MG63 (cell line): ENCODE measurements around the gene WSCD2. TPM values are rescaled to one million over a fixed set of nuclear protein-coding genes. Genes with fewer than 3 reads are reported as not detected.

Source experiments
- DNase-seq: peaks from one replicate; pipeline ENCODE4 v3.0.0-alpha.2; 2020
- H3K27me3 ChIP-seq: fragments of 250-450 bp; sonication (Bioruptor Pico); 2 replicates; pipeline ENCODE4 v1.5.1; 2020; ENCODE audit warnings: mild to moderate bottlenecking, moderate library complexity
- H3K36me3 ChIP-seq: fragments of 250-450 bp; sonication (Bioruptor Pico); 2 replicates; pipeline ENCODE4 v1.5.1; 2020; ENCODE audit warnings: mild to moderate bottlenecking, moderate library complexity
- H3K4me3 ChIP-seq: fragments of 250-450 bp; sonication (Bioruptor Pico); 2 replicates; pipeline ENCODE4 v1.5.1; 2020; ENCODE audit warnings: mild to moderate bottlenecking, moderate library complexity
- H3K9me3 ChIP-seq: fragments of 250-450 bp; sonication (Bioruptor Pico); 2 replicates; pipeline ENCODE4 v1.5.1; 2020; ENCODE audit warnings: mild to moderate bottlenecking, moderate library complexity
- total RNA-seq: library from RNA; depleted of rRNA; stranded (reverse); fragments of >200 nt; shearing (Covaris generic); gene quantifications from 2 replicates; pipeline ENCODE4 v1.2.3, GENCODE V29; 2014; ENCODE audit warnings: low replicate concordance

The WSCD2 gene
- total RNA-seq, 1 experiment from 2014 or later = not detected

DNA sequence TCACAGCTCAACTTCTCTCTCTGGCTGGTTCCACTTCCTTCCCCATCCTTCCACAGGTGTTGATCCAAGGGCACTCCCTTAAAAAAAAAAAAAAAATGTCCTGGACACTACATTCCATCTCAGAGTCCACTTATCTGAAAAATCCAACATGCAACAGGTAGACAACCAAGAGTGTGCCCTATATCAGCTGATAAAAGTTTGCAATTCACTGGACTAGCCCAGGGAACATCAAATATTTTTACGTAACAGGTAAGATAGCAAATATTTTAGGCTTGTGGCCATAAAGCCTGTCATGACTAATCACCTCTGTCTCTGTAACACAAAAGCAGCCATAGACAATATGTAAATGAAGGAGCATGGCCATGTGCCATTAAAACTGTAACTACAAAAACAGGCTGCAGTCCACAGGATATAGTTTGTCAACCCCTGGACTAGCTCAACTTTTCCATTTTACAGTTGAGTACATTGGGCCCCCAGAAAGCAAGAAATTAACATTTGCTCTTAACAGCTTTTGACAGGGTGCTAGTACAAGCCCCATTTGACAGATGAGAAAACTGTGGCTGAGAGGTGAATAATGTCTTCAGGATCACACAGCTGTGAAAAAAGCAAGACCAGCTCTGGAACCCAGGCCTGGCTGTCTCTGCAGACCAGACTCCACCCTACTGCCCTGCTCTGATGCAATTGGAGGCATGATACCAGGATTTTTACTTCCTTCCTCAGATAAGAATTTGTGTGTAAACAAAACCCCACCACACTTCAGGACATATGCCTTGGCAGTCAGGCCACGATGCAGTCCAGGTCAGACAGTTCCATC, 141.2 kb downstream of the WSCD2 start:
- no peak for DNase-seq
- Histone ChIP-seq H3K36me3 (no peaks in the 10 kb centered on the region), H3K27me3 (no peaks in the 10 kb centered on the region), H3K4me3 (no peak overlapping the region), H3K9me3 (no peaks in the 10 kb centered on the region)

DNA sequence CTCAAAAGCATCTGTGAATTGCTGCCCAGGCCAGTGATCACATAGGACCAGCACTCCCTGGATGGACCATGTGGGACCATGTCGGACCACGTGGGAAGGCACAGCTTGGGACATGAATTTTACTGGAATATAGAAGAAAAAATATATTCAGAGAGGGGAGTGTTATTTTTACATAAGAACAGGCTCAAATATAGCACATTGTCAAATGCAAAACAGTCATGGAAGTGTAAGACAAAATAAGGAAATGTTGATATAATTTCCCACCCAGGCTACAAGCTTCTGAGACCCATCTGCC, 141.7 kb downstream of the WSCD2 start:
- Histone ChIP-seq H3K27me3 (no peaks in the 10 kb centered on the region), H3K9me3 (no peaks in the 10 kb centered on the region), H3K4me3 (no peak overlapping the region), H3K36me3 (no peaks in the 10 kb centered on the region)
- no peak for DNase-seq

DNA sequence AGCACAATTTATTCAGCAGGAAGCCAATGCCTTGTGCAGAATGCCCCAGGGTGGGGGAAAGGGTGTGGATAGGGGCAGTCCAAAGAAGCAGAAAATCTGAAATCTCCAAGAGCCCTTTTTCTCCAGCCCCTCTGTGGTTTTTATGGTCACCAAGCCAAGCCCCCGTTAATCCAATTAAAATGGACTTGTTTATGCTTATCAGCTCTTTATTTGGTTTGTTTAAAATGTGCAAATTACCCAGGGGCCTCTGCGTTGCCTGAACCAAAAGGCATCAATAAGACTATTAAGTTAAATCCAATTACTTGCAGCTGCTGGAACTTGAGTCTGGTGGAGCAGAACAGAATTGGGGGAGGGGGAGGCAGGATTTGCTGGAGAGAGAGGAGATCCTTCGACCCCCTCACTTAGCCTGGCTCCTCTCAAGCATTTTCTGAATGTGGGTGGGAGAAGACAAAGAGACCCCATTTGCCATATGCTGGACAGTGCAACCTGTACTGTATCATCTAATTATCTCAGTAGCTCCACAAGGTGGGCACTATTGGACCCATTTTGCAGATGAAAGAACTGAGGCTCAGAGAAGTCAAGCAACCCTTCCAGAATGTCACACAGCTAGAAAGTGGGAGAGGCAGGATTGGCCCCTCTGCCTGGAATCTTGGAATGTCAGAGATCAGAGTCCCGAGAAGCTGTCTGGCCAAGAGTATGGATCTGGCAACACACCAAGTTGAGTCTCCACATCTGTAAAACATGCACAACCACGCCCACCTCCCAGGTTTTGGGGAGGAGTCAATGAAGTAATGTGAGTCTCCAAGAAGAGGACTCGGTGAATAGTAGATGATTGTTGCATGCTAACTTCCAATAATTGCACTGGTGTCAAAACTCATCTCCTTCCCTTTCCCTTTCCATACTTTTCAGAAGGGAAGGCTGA, 143.1 kb downstream of the WSCD2 start:
- no peak for DNase-seq
- no peak overlapping the region for H3K4me3 ChIP-seq
- no peaks in the 10 kb centered on the region for H3K27me3 ChIP-seq
- H3K9me3 ChIP-seq = 0 out of 2 replicates have a peak, but pooled peaks cover under 1% of the 10 kb centered on the region
- no peaks in the 10 kb centered on the region for H3K36me3 ChIP-seq

DNA sequence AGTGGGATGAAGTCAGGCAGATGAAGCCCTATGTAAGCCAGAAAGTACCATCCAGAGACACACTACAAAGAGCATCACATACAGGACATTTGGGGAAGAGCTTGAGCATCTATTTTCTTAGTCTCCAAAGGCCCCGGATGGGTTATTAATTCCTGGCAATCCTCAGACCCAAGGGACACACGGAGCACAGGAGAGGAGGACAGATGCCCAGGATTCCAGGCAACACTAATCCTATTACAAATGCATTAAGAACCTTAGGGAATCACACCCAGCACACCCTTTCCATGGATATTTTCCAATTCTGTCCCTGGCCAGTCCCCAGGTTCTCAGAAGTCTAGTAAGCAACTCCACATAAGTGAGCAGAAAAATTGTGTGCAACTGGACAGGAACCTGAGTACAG, 144.1 kb downstream of the WSCD2 start:
- Histone ChIP-seq H3K36me3 (no peaks in the 10 kb centered on the region), H3K4me3 (no peak overlapping the region), H3K27me3 (no peaks in the 10 kb centered on the region), H3K9me3 (0 out of 2 replicates have a peak, but pooled peaks cover 2% of the 10 kb centered on the region)
- no peak for DNase-seq

DNA sequence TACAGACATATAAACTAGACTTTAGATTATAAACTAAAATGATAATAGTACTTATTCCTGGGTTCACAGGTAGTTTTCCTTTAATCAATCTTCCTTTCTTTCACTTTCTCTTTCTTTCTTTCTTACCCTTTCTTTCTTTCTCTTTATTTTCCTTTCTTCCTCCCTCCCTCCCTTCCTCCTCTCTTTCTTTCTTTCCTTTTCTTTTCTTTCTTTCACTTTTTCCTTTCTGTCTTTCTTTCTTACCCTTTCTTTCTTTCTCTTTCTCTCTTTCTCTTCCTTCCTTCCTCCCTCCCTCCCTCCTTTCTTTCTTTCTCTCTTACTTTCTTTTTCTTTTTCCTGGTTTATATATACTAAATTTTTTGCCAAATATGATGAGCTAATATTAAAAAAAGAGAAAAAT, 148.5 kb downstream of the WSCD2 start:
- 0 out of 2 replicates have a peak, but pooled peaks cover 2% of the 10 kb centered on the region for H3K9me3 ChIP-seq
- no peaks in the 10 kb centered on the region for H3K36me3 ChIP-seq
- H3K4me3 ChIP-seq = no peak overlapping the region
- no peaks in the 10 kb centered on the region for H3K27me3 ChIP-seq
- no peak for DNase-seq

DNA sequence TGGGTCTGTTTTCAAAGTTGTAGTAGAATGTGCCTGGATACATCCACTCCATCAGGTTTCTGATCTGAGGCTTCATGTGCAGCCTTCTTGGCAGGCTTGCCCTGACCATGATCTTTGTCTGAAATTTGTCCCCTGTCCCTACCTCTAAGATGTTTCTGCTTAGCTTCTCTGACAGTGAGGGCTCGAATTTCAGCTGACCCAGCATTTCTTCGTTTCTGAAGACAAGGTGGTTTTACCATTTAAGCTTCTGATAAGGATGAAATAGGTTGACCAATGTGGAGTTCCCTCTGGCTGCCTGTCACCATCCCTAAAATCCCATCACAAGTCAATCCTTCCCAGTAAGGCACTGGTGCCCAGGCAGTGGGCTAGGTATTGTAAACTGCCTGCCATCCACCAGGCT, 153.1 kb downstream of the WSCD2 start:
- H3K27me3 ChIP-seq = no peaks in the 10 kb centered on the region
- no peak for DNase-seq
- H3K4me3 ChIP-seq = no peak overlapping the region

DNA sequence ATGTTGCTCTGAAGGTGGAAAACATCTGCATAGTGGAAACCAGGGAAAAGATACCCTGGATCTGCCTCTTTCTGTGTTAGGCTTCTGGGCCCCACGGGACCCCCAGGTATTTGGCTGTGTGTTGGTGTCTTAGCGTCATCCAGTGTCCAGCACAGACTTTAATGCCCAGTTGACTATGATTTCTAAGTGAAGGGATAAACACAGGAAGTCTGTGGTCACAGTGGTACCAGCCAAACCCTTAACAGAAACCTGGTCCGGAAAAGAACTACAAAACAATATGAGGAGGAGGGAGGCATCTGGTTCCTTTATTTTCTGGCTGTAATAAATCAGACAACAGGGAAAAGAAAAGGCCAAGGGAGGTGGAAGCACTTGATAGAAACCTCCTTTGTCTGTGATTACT, 153.6 kb downstream of the WSCD2 start:
- Histone ChIP-seq H3K9me3 (no peaks in the 10 kb centered on the region), H3K4me3 (no peak overlapping the region), H3K27me3 (no peaks in the 10 kb centered on the region), H3K36me3 (no peaks in the 10 kb centered on the region)
- no peak for DNase-seq

More for the DNA sequence above, 153.1 kb downstream of the WSCD2 start:
- Histone ChIP-seq H3K9me3 (0 out of 2 replicates have a peak, but pooled peaks cover 1% of the 10 kb centered on the region), H3K36me3 (no peaks in the 10 kb centered on the region)

DNA sequence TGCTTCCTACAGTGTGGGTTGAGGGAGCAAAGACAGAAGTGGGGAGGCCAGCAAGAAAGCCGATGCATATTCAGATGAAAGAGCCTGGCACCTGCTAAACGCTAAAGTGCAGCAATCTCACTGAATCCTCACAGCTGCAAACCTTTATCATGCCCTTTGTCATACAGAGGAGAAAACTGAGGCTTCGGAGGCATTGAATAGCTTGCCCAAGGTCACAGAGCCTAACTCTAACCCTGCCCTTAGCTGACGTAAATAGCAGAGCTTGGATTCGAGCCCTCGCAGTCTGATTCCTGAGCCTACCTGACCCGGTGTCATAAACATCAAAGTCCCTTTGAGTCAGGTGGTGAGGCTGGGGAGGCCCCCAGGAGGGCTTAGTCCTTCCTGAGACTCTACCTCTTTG, 155.1 kb downstream of the WSCD2 start:
- Histone ChIP-seq H3K36me3 (no peaks in the 10 kb centered on the region), H3K27me3 (no peaks in the 10 kb centered on the region), H3K9me3 (no peaks in the 10 kb centered on the region), H3K4me3 (no peak overlapping the region)
- no peak for DNase-seq

DNA sequence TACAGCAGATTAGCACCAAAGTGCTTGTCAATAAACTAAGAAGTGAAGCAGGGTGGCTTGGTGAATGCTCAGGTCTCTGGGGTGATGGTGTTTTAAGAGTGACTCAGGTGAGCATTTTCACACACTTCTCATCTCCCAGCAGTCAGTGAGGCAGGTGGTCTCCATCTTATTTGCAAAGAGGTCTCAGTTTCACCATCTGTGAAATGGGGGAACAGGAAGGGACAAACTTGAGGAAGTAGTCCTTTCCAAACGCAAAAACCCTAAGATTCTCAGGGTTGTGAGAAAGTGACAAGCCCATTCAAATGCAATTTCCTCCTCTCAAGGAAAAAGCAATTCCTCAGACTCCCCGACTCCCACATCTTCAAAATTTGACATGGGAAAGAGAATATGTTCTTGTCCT, 155.9 kb downstream of the WSCD2 start:
- Histone ChIP-seq H3K9me3 (no peaks in the 10 kb centered on the region), H3K4me3 (no peak overlapping the region), H3K27me3 (no peaks in the 10 kb centered on the region), H3K36me3 (no peaks in the 10 kb centered on the region)
- no peak for DNase-seq

DNA sequence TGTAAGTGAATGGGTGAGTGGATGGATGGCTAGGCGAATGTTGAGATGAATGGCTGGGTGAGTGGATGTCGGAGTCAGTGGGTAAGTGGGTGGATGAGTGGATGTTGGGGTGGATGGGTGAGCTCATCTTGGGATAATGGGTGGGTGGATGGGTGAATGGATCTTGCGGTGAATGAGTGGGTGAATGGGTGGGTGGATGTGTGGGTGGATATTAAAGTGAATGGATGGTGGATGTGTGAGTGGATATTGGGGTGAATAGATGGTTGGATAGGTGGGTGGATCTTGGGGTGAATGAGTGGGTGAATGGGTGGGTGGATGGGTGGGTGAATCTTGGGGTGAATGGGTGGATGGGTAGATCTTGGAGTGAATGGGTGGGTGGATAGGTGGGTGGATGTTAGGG, 158.1 kb downstream of the WSCD2 start:
- Histone ChIP-seq H3K9me3 (no peaks in the 10 kb centered on the region), H3K36me3 (no peaks in the 10 kb centered on the region), H3K27me3 (no peaks in the 10 kb centered on the region), H3K4me3 (no peak overlapping the region)
- no peak for DNase-seq

DNA sequence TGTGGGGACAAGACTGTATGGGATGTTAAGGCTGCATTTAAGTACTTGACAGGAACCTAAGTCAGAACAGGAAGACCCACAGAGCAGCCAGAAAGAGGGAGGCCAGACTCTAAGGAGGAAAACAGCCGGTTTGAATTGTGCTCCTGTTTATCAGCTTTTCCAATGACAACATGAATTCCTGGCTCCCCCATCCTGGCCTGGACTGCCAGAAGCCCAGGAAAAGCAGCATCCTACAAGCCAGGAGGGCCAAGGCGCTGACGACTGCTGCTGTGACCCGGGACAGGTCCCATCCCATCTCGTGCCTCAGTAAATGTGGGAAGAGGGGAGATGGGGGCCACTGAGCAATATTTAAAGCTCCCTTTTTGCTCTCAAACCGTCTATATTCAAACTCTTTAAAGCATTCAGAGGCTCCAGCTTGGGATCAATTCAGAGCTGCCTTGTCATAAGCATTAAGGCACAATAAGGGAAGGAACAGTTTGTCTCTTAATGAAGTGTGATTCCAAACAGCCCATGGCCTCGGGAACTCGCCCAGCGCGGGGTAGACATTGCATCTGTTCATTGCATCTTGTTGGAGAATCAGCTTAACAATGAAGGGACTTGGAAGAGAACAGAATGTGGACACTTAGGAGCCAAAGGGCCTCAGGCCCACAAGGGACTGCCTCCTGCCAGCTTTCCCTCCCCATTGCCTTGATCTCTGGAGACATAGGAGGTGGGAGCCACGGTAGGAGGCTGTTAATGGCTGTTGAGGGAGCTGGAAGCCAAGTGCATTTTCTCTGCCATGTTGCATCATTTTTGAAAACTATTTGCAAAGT, 160.5 kb downstream of the WSCD2 start:
- Histone ChIP-seq H3K4me3 (no peak overlapping the region), H3K27me3 (no peaks in the 10 kb centered on the region), H3K36me3 (no peaks in the 10 kb centered on the region), H3K9me3 (no peaks in the 10 kb centered on the region)
- no peak for DNase-seq

DNA sequence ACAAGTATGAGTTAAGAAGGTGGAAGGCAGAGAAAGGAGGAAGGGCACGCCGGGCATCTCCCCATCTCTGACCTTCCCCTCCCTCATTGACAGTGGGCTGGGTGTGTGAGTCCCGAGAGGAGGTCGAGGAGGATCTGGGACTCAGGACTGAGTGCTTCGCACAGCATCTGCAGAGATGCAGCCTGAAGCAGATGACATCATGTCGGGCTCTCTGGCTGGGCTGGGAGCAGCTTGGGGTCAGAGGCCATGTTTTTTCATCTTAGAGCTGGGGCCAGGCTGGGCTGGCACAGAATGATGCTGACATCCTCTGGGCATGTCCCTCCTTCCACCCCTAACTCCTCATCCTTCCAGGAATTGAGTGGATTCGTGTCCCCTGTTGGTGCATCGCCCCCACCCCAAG, 166.6 kb downstream of the WSCD2 start:
- DNase-seq = no peak
- H3K9me3 ChIP-seq = no peaks in the 10 kb centered on the region

DNA sequence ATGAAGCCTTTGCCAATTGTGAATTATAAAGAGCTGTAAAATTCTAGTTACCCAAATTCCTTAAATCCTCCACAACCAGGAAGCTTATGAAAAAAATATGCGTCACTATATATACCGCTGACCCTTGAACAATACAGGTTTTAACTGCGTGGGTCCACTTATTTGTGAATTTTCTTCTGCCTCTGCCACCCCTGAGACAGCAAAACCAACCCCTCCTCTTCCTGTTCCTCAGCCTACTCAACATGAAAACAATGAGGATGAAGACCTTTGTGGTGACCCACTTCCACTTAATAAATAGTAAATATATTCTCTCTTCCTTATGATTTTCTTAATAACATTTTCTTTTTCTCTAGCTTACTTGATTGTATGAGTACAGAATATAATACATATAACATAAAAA, 167.9 kb downstream of the WSCD2 start:
- H3K4me3 ChIP-seq = no peak overlapping the region

More for the DNA sequence above, 166.6 kb downstream of the WSCD2 start:
- Histone ChIP-seq H3K36me3 (no peaks in the 10 kb centered on the region), H3K27me3 (no peaks in the 10 kb centered on the region), H3K4me3 (no peak overlapping the region)

DNA sequence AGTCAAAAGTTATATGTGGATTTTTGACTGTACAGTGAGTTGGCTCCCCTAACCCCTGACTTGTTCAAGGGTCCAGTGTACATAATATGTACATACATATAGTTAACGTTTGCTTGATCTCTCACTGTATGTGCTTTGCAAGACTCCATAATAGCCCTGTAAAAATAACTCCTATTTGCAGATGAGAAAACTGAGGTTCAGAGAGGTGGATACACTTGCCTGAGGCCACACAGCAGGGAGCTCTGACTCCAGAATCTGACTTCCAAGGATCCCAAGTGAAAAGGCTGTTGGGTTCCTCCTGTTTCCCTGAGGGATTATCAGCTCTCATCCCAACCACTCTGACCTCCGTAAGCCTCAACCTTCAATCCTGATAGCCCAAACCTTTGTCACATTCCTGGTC, 168.3 kb downstream of the WSCD2 start:
- Histone ChIP-seq H3K36me3 (no peaks in the 10 kb centered on the region), H3K4me3 (no peak overlapping the region), H3K9me3 (no peaks in the 10 kb centered on the region), H3K27me3 (no peaks in the 10 kb centered on the region)
- no peak for DNase-seq

More for the DNA sequence above, 167.9 kb downstream of the WSCD2 start:
- DNase-seq = no peak
- Histone ChIP-seq H3K36me3 (no peaks in the 10 kb centered on the region), H3K9me3 (no peaks in the 10 kb centered on the region), H3K27me3 (no peaks in the 10 kb centered on the region)

DNA sequence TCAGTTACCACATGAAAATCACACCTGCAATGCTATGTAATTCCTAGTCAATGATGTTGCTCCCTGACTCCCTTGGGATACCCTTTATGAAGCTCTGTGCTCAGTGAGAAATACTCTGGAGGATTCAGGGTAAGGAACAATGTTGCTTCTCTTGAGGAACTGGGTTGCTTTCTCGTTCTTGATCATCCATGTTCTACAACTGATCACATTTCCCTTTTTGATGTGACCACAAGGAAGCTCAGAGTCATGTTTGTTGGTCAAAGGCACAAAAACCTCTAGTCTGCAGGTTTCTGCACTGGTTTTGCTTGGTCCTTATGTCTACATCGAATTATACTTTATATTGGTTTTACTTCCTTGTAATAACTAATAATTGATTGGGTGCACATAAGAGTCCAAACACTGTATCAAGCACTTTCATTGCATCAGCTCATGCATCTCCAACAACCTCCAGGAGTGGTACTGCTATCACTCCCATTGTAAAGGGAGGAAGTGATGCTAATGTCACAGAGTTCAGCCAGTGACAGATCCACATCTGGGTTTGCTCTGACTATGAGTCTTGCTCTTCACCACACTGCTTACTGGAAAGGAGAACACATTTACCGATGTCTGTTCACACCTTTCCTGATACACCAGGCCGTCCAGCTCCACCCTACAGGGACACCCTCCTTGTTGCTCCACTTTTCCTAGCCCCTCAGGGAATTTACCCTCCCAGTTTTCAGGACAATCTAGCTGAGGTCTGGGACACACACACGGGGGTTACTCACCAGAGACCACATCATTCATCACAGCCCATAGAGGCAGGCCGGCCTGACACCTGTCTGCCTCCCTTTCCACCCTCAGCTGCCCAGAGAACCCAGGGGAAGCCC, 169.0 kb downstream of the WSCD2 start:
- Histone ChIP-seq H3K27me3 (no peaks in the 10 kb centered on the region), H3K4me3 (no peak overlapping the region), H3K9me3 (no peaks in the 10 kb centered on the region), H3K36me3 (no peaks in the 10 kb centered on the region)
- no peak for DNase-seq

DNA sequence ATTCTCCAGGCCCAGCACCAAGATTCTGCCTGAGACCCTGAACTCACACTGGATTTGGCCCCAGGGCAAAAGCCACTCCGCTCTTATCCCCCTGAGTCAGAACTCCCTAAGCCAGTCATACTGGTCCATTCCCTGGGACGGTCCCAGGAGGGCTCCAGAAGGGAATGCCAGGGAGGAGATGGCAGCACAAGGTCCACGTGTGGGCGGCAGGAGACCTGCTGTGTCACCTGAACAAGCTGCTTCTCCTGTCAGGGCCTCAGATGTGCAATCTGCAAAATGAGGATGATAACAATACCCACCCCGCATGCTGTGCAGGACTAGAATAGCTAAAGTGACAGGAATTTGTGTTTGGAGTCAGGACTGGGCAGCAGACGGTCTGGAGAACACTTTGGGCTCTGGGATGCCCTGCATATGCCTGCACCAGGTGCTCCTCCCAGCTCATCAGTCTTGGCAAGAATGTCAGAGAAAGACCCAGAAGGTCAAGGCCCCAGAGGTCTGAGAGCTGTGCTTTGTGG, 169.7 kb downstream of the WSCD2 start:
- no peak for DNase-seq
- H3K27me3 ChIP-seq = no peaks in the 10 kb centered on the region
- H3K9me3 ChIP-seq = no peaks in the 10 kb centered on the region
- H3K36me3 ChIP-seq = no peaks in the 10 kb centered on the region
- no peak overlapping the region for H3K4me3 ChIP-seq
